Measurements from ENCODE around the gene CNTFR. TPM values are rescaled to one million over a fixed set of nuclear protein-coding genes. Genes with fewer than 3 reads are reported as not detected.

CNTFR gene
- total RNA-seq, 2 experiments from 2014 or later = not detected

- Mint-ChIP-seq H3K36me3 (ENCODE audit: low read depth) (peaks cover 8% of the 10 kb centered on the region), H3K27ac (peak overlapping the region; percentile 63), H3K4me1 (ENCODE audit: low read depth) (peaks cover 21% of the 10 kb centered on the region), H3K27me3 (ENCODE audit: low read depth) (no peaks in the 10 kb centered on the region), H3K9me3 (no peaks in the 10 kb centered on the region), H3K4me3 (peak overlapping the region; percentile 87)
- CTCF ChIA-PET = interaction anchor here (0.6 to 8.4 kb wide), 13 partner anchors 10 to 90 kb away, joined by 3 to 123 read pairs (median 4); partner anchors contain the start of genes GALT and SIGMAR1
- DNase-seq = peak; percentile 78
- intact Hi-C loops (cut with micrococcal nuclease) = loop anchor here (1.0 kb wide), 5 partner anchors 7 to 155 kb away; partner anchors contain the start of genes DCTN3, DNAI1 and FAM219A
Observed at GRCh38 chr9:34612788-34613390, 23.4 kb upstream of the CNTFR start.

- H3K27ac Mint-ChIP-seq = peak within 1 kb of the TSS; percentile 83
- H3K4me3 Mint-ChIP-seq = peak within 1 kb of the TSS; percentile 87
- H3K4me1 Mint-ChIP-seq (ENCODE audit: low read depth) = peaks cover 21% of the 10 kb centered on the region
- CTCF ChIA-PET = interaction anchor here (0.7 to 8.4 kb wide), 10 partner anchors 8 to 277 kb away, joined by 3 to 123 read pairs (median 4); partner anchors contain the start of genes DCTN3, GALT and SIGMAR1
- no peaks in the 10 kb centered on the region for H3K9me3 Mint-ChIP-seq
- H3K36me3 Mint-ChIP-seq (ENCODE audit: low read depth) = peaks cover 6% of the 10 kb centered on the region
- intact Hi-C loops (cut with micrococcal nuclease) = loop anchor here (1.0 kb wide), 5 partner anchors 8 to 154 kb away; partner anchors contain the start of genes DCTN3, DNAI1 and FAM219A
- H3K27me3 Mint-ChIP-seq (ENCODE audit: low read depth) = no peaks in the 10 kb centered on the region
- peak; percentile 80 for DNase-seq
Observed at GRCh38 chr9:34611811-34612787, 22.6 kb upstream of the CNTFR start, which contains the start of gene RPP25L. RPP25L (minus strand) TSS chr9:34612097; CDS start chr9:34611296, 801 bp downstream.

GRCh38 chr9:34611251-34611810, 21.8 kb upstream of the CNTFR start:
- Mint-ChIP-seq H3K9me3 (no peaks in the 10 kb centered on the region), H3K36me3 (ENCODE audit: low read depth) (peaks cover 2% of the 10 kb centered on the region), H3K4me3 (peak overlapping the region; percentile 87), H3K27ac (peak overlapping the region; percentile 83), H3K27me3 (ENCODE audit: low read depth) (no peaks in the 10 kb centered on the region), H3K4me1 (ENCODE audit: low read depth) (peaks cover 21% of the 10 kb centered on the region)
- intact Hi-C loops (cut with micrococcal nuclease) = no loop called here
- DNase-seq = no peak
- CTCF ChIA-PET = interaction anchor here (0.7 to 8.4 kb wide), 7 partner anchors 9 to 276 kb away, joined by 3 to 123 read pairs (median 3); partner anchors contain the start of genes DCTN3 and SIGMAR1

GRCh38 chr9:34610434-34611206, 21.1 kb upstream of the CNTFR start:
- CTCF ChIA-PET = interaction anchor here (0.6 to 8.4 kb wide), 7 partner anchors 8 to 355 kb away, joined by 3 to 123 read pairs (median 3); partner anchors contain the start of genes DCTN3 and SIGMAR1
- Mint-ChIP-seq H3K9me3 (no peaks in the 10 kb centered on the region), H3K27me3 (ENCODE audit: low read depth) (no peaks in the 10 kb centered on the region), H3K4me1 (ENCODE audit: low read depth) (peaks cover 21% of the 10 kb centered on the region), H3K4me3 (peak overlapping the region; percentile 87), H3K36me3 (ENCODE audit: low read depth) (no peaks in the 10 kb centered on the region), H3K27ac (no peak overlapping the region)
- DNase-seq = no peak
- intact Hi-C loops (cut with micrococcal nuclease) = no loop called here

GRCh38 chr9:34607331-34607730, 17.8 kb upstream of the CNTFR start:
- CTCF ChIA-PET = interaction anchor here (0.6 to 8.3 kb wide), 4 partner anchors 13 to 147 kb away, joined by 3 to 64 read pairs (median 3); partner anchors contain the start of genes DCTN3 and SIGMAR1

GRCh38 chr9:34606905-34607304, 17.4 kb upstream of the CNTFR start:
- no peak overlapping the region for H3K4me3 Mint-ChIP-seq
- no peaks in the 10 kb centered on the region for H3K27me3 Mint-ChIP-seq (ENCODE audit: low read depth)
- H3K4me1 Mint-ChIP-seq (ENCODE audit: low read depth) = peaks cover 13% of the 10 kb centered on the region
- DNase-seq = no peak
- no peak overlapping the region for H3K27ac Mint-ChIP-seq
- no peaks in the 10 kb centered on the region for H3K9me3 Mint-ChIP-seq
- CTCF ChIA-PET = interaction anchor here (0.6 to 8.3 kb wide), 5 partner anchors 13 to 204 kb away, joined by 3 to 64 read pairs (median 8); partner anchors contain the start of genes DCTN3 and SIGMAR1
- intact Hi-C loops (cut with micrococcal nuclease) = loop anchor here (10.0 kb wide), 1 partner anchor 272 kb away; no protein-coding TSS in a partner anchor
- no peaks in the 10 kb centered on the region for H3K36me3 Mint-ChIP-seq (ENCODE audit: low read depth)

More at GRCh38 chr9:34607331-34607730, 17.8 kb upstream of the CNTFR start:
- Mint-ChIP-seq H3K27ac (no peak overlapping the region), H3K4me3 (no peak overlapping the region), H3K36me3 (ENCODE audit: low read depth) (no peaks in the 10 kb centered on the region), H3K27me3 (ENCODE audit: low read depth) (no peaks in the 10 kb centered on the region), H3K4me1 (ENCODE audit: low read depth) (peaks cover 15% of the 10 kb centered on the region), H3K9me3 (no peaks in the 10 kb centered on the region)
- intact Hi-C loops (cut with micrococcal nuclease) = loop anchor here (10.0 kb wide), 1 partner anchor 273 kb away; no protein-coding TSS in a partner anchor
- DNase-seq = no peak

- DNase-seq = no peak
- CTCF ChIA-PET = interaction anchor here (1.0 to 8.3 kb wide), 6 partner anchors 14 to 203 kb away, joined by 3 to 64 read pairs (median 14); partner anchors contain the start of genes DCTN3 and SIGMAR1
- H3K4me3 Mint-ChIP-seq = no peak overlapping the region
- H3K9me3 Mint-ChIP-seq = no peaks in the 10 kb centered on the region
- H3K4me1 Mint-ChIP-seq (ENCODE audit: low read depth) = peaks cover 9% of the 10 kb centered on the region
- H3K27ac Mint-ChIP-seq = no peak overlapping the region
- no peaks in the 10 kb centered on the region for H3K27me3 Mint-ChIP-seq (ENCODE audit: low read depth)
- intact Hi-C loops (cut with micrococcal nuclease) = loop anchor here (10.0 kb wide), 1 partner anchor 271 kb away; no protein-coding TSS in a partner anchor
- H3K36me3 Mint-ChIP-seq (ENCODE audit: low read depth) = no peaks in the 10 kb centered on the region
Observed at GRCh38 chr9:34606190-34606589, 16.7 kb upstream of the CNTFR start.

GRCh38 chr9:34603610-34604231, 14.2 kb upstream of the CNTFR start:
- intact Hi-C loops (cut with micrococcal nuclease) = loop anchor here (1.0 to 10.0 kb wide), 4 partner anchors 41 to 269 kb away; no protein-coding TSS in a partner anchor
- Mint-ChIP-seq H3K27ac (no peak overlapping the region), H3K36me3 (ENCODE audit: low read depth) (no peaks in the 10 kb centered on the region), H3K4me3 (no peak overlapping the region), H3K9me3 (no peaks in the 10 kb centered on the region), H3K27me3 (ENCODE audit: low read depth) (no peaks in the 10 kb centered on the region), H3K4me1 (ENCODE audit: low read depth) (no peaks in the 10 kb centered on the region)
- CTCF ChIA-PET = interaction anchor here (0.6 to 8.3 kb wide), 29 partner anchors 8 to 227 kb away, joined by 3 to 64 read pairs (median 4); partner anchors contain the start of genes DCTN3, GALT, RPP25L and SIGMAR1
- peak; percentile 89 for DNase-seq

- H3K27me3 Mint-ChIP-seq (ENCODE audit: low read depth) = no peaks in the 10 kb centered on the region
- H3K4me1 Mint-ChIP-seq (ENCODE audit: low read depth) = no peaks in the 10 kb centered on the region
- H3K4me3 Mint-ChIP-seq = no peak overlapping the region
- no peaks in the 10 kb centered on the region for H3K9me3 Mint-ChIP-seq
- CTCF ChIA-PET = interaction anchor here (0.5 to 8.3 kb wide), 14 partner anchors 8 to 379 kb away, joined by 3 to 64 read pairs (median 8); partner anchors contain the start of genes DCTN3, RPP25L and SIGMAR1
- intact Hi-C loops (cut with micrococcal nuclease) = loop anchor here (10.0 kb wide), 1 partner anchor 267 kb away; no protein-coding TSS in a partner anchor
- H3K36me3 Mint-ChIP-seq (ENCODE audit: low read depth) = no peaks in the 10 kb centered on the region
- no peak for DNase-seq
- H3K27ac Mint-ChIP-seq = no peak overlapping the region
Observed at GRCh38 chr9:34601937-34602573, 12.5 kb upstream of the CNTFR start.

GRCh38 chr9:34600908-34601307, 11.4 kb upstream of the CNTFR start:
- Mint-ChIP-seq H3K4me1 (ENCODE audit: low read depth) (no peaks in the 10 kb centered on the region), H3K9me3 (no peaks in the 10 kb centered on the region), H3K27ac (no peak overlapping the region), H3K27me3 (ENCODE audit: low read depth) (peaks cover 8% of the 10 kb centered on the region), H3K36me3 (ENCODE audit: low read depth) (no peaks in the 10 kb centered on the region), H3K4me3 (no peak overlapping the region)
- intact Hi-C loops (cut with micrococcal nuclease) = loop anchor here (10.0 kb wide), 1 partner anchor 266 kb away; no protein-coding TSS in a partner anchor
- CTCF ChIA-PET = interaction anchor here (0.7 to 1.7 kb wide), 3 partner anchors 8 to 161 kb away, joined by 3 to 12 read pairs (median 5); no protein-coding TSS in a partner anchor
- DNase-seq = no peak
